IMR-90 (cell line): ENCODE results near the gene CWC27. TPM values are rescaled to one million over a fixed set of nuclear protein-coding genes. Genes with fewer than 3 reads are reported as not detected.

Experiments used
- ATAC-seq: fragments of 200-7000 bp; cut with Tn5 transposase; 2 replicates; pipeline ENCODE4 v1.9.1; 2020; ENCODE audit warnings: low read depth, mild to moderate bottlenecking, moderate library complexity
- BruUV-seq: library from RNA; stranded (reverse); fragments of 400-500 nt; replicated peaks from 2 replicates; lab custom pipeline; 2021; lab: Mats Ljungman, UMichigan
- CTCF ChIA-PET: fragments of 300-600 bp; formaldehyde crosslinking; extraction: SDS; loops from one replicate; lab custom pipeline; 2021; ENCODE audit warnings: antibody characterized with exemption; lab: Yijun Ruan, JAX
- POLR2A ChIA-PET: fragments of 300-600 bp; sonication (Branson Sonifier 250); formaldehyde crosslinking; loops from one replicate; lab custom pipeline; 2022; ENCODE audit warnings: antibody characterized with exemption; ENCODE audit not compliant: unreplicated experiment; lab: Charles Lee
- DNase-seq: peaks from one replicate; pipeline ENCODE4 v3.0.0; 2013
- H2AFZ ChIP-seq: replicated peaks from 2 replicates; pipeline ENCODE3; 2013; ENCODE audit warnings: low read length, mild to moderate bottlenecking; ENCODE audit not compliant: poor library complexity
- H2AK5ac ChIP-seq: 2 replicates; pipeline ENCODE4 v1.6.1; 2013; ENCODE audit warnings: low read depth, low read length, inconsistent platforms
- H2AK9ac ChIP-seq: replicated peaks from 2 replicates; pipeline ENCODE3; 2013; ENCODE audit warnings: mild to moderate bottlenecking, low read depth, low read length, moderate library complexity; ENCODE audit not compliant: poor library complexity
- H2BK120ac ChIP-seq: 2 replicates; pipeline ENCODE4 v1.6.1; 2013; ENCODE audit warnings: low read depth, low read length, inconsistent platforms
- H2BK15ac ChIP-seq: 3 replicates; pipeline ENCODE4 v1.6.1; 2013; ENCODE audit warnings: low read depth, low read length, inconsistent platforms
- H2BK20ac ChIP-seq: 2 replicates; pipeline ENCODE4 v1.6.1; 2013; ENCODE audit warnings: low read depth, mild to moderate bottlenecking, inconsistent platforms, low read length, moderate library complexity
- H2BK5ac ChIP-seq: 2 replicates; pipeline ENCODE4 v1.6.1; 2013; ENCODE audit warnings: mild to moderate bottlenecking, low read depth, low read length, inconsistent platforms; ENCODE audit not compliant: poor library complexity, severe bottlenecking
- H3K14ac ChIP-seq: replicated peaks from 2 replicates; pipeline ENCODE4 v1.6.1; 2013; ENCODE audit warnings: low read depth, low read length, inconsistent platforms
- H3K18ac ChIP-seq: 2 replicates; pipeline ENCODE4 v1.6.1; 2013; ENCODE audit warnings: low read depth, low read length, control low read depth
- H3K23ac ChIP-seq: 2 replicates; pipeline ENCODE4 v1.6.1; 2013; ENCODE audit warnings: low read depth, low read length, inconsistent platforms
- H3K27ac ChIP-seq: 2 replicates; pipeline ENCODE4 v1.5.1; 2013; ENCODE audit warnings: mild to moderate bottlenecking, control low read depth, low read length; ENCODE audit not compliant: insufficient read depth
- H3K27me3 ChIP-seq: 2 replicates; pipeline ENCODE4 v1.6.1; 2013; ENCODE audit warnings: low read length; ENCODE audit not compliant: control insufficient read depth, insufficient read depth
- H3K36me3 ChIP-seq: 2 replicates; pipeline ENCODE4 v1.6.1; 2013; ENCODE audit warnings: low read length, mixed read lengths; ENCODE audit not compliant: control insufficient read depth, insufficient read depth
- H3K4ac ChIP-seq: 2 replicates; pipeline ENCODE4 v1.6.1; 2013; ENCODE audit warnings: low read depth, low read length, inconsistent platforms
- H3K4me1 ChIP-seq: 2 replicates; pipeline ENCODE4 v1.6.1; 2013; ENCODE audit warnings: low read length, mixed read lengths; ENCODE audit not compliant: control insufficient read depth, insufficient read depth
- H3K4me2 ChIP-seq: 2 replicates; pipeline ENCODE4 v1.6.1; 2013; ENCODE audit warnings: low read depth, mild to moderate bottlenecking, control low read depth, low read length, moderate library complexity
- H3K4me3 ChIP-seq: 2 replicates; pipeline ENCODE4 v1.5.1; 2013; ENCODE audit warnings: low read depth, mild to moderate bottlenecking, control low read depth, low read length, moderate library complexity; ENCODE audit not compliant: insufficient read depth
- H3K56ac ChIP-seq: 2 replicates; pipeline ENCODE4 v1.6.1; 2013; ENCODE audit warnings: low read length, inconsistent platforms; ENCODE audit not compliant: insufficient read depth; ENCODE audit errors: extremely low read depth
- H3K79me1 ChIP-seq, 2 experiments: 2 replicates each; pipeline ENCODE4 v1.6.1; 2013; ENCODE audit warnings: low read length in 2 of 2, inconsistent platforms in 1 of 2, low read depth in 1 of 2
- H3K9ac ChIP-seq: 2 replicates; pipeline ENCODE4 v1.6.1; 2013; ENCODE audit warnings: low read depth, low read length, control low read depth
- H3K9me1 ChIP-seq: 2 replicates; pipeline ENCODE4 v1.6.1; 2013; ENCODE audit warnings: low read length, inconsistent platforms; ENCODE audit not compliant: insufficient read depth
- H3K9me3 ChIP-seq: 2 replicates; pipeline ENCODE4 v1.6.1; 2013; ENCODE audit warnings: low read length; ENCODE audit not compliant: control insufficient read depth, insufficient read depth
- H4K20me1 ChIP-seq: 2 replicates; pipeline ENCODE4 v1.6.1; 2013; ENCODE audit warnings: low read length, inconsistent platforms; ENCODE audit not compliant: insufficient read depth
- H4K5ac ChIP-seq: 2 replicates; pipeline ENCODE4 v1.6.1; 2013; ENCODE audit warnings: mild to moderate bottlenecking, low read depth, low read length, control low read depth
- H4K8ac ChIP-seq, 2 experiments: 2 replicates each; pipeline ENCODE4 v1.6.1; 2013; ENCODE audit warnings: low read depth in 2 of 2, low read length in 2 of 2, control low read depth in 1 of 2, inconsistent platforms in 1 of 2
- H4K91ac ChIP-seq: 2 replicates; pipeline ENCODE4 v1.6.1; 2013; ENCODE audit warnings: low read depth, low read length, inconsistent platforms; ENCODE audit not compliant: insufficient read depth
- BHLHE40 ChIP-seq: fragments of 150-350 bp; IDR thresholded peaks from 2 replicates; pipeline ENCODE4 v1.6.1; 2016; ENCODE audit warnings: mild to moderate bottlenecking, low read depth, low read length
- CEBPB ChIP-seq: IDR thresholded peaks from 2 replicates; pipeline ENCODE4 v1.6.1; 2012; ENCODE audit warnings: low read depth, low read length, improper control_type of control experiment
- CHD1 ChIP-seq: IDR thresholded peaks from 2 replicates; pipeline ENCODE4 v1.6.1; 2012; ENCODE audit warnings: low read depth, low read length, improper control_type of control experiment
- CTCF ChIP-seq: conservative IDR thresholded peaks from 2 replicates; pipeline ENCODE4 v1.5.1; 2012; ENCODE audit warnings: mild to moderate bottlenecking, low read depth, low read length, improper control_type of control experiment
- ELK1 ChIP-seq: fragments of 150-350 bp; IDR thresholded peaks from 2 replicates; pipeline ENCODE4 v1.6.1; 2016; ENCODE audit warnings: low read depth, mild to moderate bottlenecking, low read length, moderate library complexity, borderline replicate concordance
- FOS ChIP-seq: fragments of 150-350 bp; IDR thresholded peaks from 2 replicates; pipeline ENCODE4 v1.6.1; 2016; ENCODE audit warnings: low read depth, low read length
- MAFK ChIP-seq: IDR thresholded peaks from 2 replicates; pipeline ENCODE4 v1.6.1; 2012; ENCODE audit warnings: low read depth, low read length, improper control_type of control experiment
- MAZ ChIP-seq: IDR thresholded peaks from 2 replicates; pipeline ENCODE4 v1.6.1; 2012; ENCODE audit warnings: low read depth, mild to moderate bottlenecking, low read length, improper control_type of control experiment, moderate library complexity, borderline replicate concordance
- MXI1 ChIP-seq: IDR thresholded peaks from 2 replicates; pipeline ENCODE4 v1.6.1; 2012; ENCODE audit warnings: low read depth, mild to moderate bottlenecking, low read length, moderate library complexity, borderline replicate concordance
- NFE2L2 ChIP-seq: fragments of 150-350 bp; IDR thresholded peaks from 2 replicates; pipeline ENCODE4 v1.6.1; 2016; ENCODE audit warnings: low read depth, mild to moderate bottlenecking, low read length
- POLR2A ChIP-seq: IDR thresholded peaks from 2 replicates; pipeline ENCODE4 v1.6.1; 2012; ENCODE audit warnings: mild to moderate bottlenecking, low read depth, low read length
- RAD21 ChIP-seq: IDR thresholded peaks from 2 replicates; pipeline ENCODE4 v1.6.1; 2012; ENCODE audit warnings: low read length, improper control_type of control experiment
- RCOR1 ChIP-seq: IDR thresholded peaks from 2 replicates; pipeline ENCODE4 v1.6.1; 2012; ENCODE audit warnings: mild to moderate bottlenecking, low read length, improper control_type of control experiment; ENCODE audit not compliant: insufficient replicate concordance
- RFX5 ChIP-seq: IDR thresholded peaks from 2 replicates; pipeline ENCODE4 v1.8.0; 2012; ENCODE audit warnings: low read depth, mild to moderate bottlenecking, low read length, moderate library complexity
- SMC3 ChIP-seq: fragments of 150-350 bp; IDR thresholded peaks from 2 replicates; pipeline ENCODE4 v1.6.1; 2016; ENCODE audit warnings: low read depth, mild to moderate bottlenecking, antibody characterized with exemption, low read length, moderate library complexity
- USF2 ChIP-seq: fragments of 150-350 bp; IDR thresholded peaks from 2 replicates; pipeline ENCODE4 v1.6.1; 2017; ENCODE audit warnings: mild to moderate bottlenecking, antibody characterized with exemption, low read length, low read depth
- WGBS, 2 experiments: methylation state at CpG; one replicate each; pipeline versions ENCODE4 v1.1.5 to v1.1.7; 2013; ENCODE audit warnings: missing lambda C conversion rate in 2 of 2; ENCODE audit not compliant: insufficient read length in 1 of 2; ENCODE audit errors: extremely low coverage in 2 of 2; 5-methylcytosine and 5-hydroxymethylcytosine counted together
- dilution Hi-C: fragments of 300-500 bp; cut with HindIII; formaldehyde crosslinking; loops from one replicate; pipeline ENCODE4 v1.14.3; 2018; ENCODE audit warnings: low sequenced_read_pairs; ENCODE audit not compliant: unreplicated experiment
- in situ Hi-C: fragments of 300-500 bp; cut with MboI; formaldehyde crosslinking; loops from 3 replicates; pipeline ENCODE4 v1.14.3; 2019; ENCODE audit warnings: low sequenced_read_pairs, inconsistent platforms, mixed read lengths
- intact Hi-C: fragments of 100-400 bp; cut with micrococcal nuclease; formaldehyde crosslinking; loops from 2 replicates; pipeline ENCODE4 v1.10.0; 2022
- polyA plus RNA-seq, 3 experiments: library from polyadenylated mRNA; depleted of rRNA; stranded (reverse); fragments of >200 nt; gene quantifications; 2 replicates each; pipeline ENCODE4 v1.2.3, GENCODE V29; 2012; ENCODE audit warnings: low replicate concordance in 1 of 3
- total RNA-seq: library from RNA; depleted of rRNA; stranded (reverse); fragments of >200 nt; gene quantifications from 2 replicates; pipeline ENCODE4 v1.2.3, GENCODE V29; 2012

The CWC27 gene
- total and polyA plus RNA-seq, 2 of the 4 experiments (the other 2 are of a cell fraction) = 13.3 to 17.1 TPM

GRCh38 chr5:64749385-64749784 lies 19.3 kb upstream of the CWC27 start:
- Histone ChIP-seq H3K27ac (no peak overlapping the region), H3K14ac (no peak overlapping the region), H3K18ac (no peak overlapping the region), H3K9me3 (no peaks in the 10 kb centered on the region), H3K79me1 (peaks cover 11 to 24% of the 10 kb centered on the region in 2 experiments), H3K9me1 (no peaks in the 10 kb centered on the region), H4K20me1 (no peaks in the 10 kb centered on the region), H3K4ac (no peak overlapping the region), H2AFZ (no peak overlapping the region), H4K5ac (no peak overlapping the region), H3K4me3 (no peak overlapping the region), H3K56ac (no peak overlapping the region), H2AK9ac (no peak overlapping the region), H3K4me2 (no peak overlapping the region), H3K23ac (no peak overlapping the region), H3K9ac (no peak overlapping the region), H2BK15ac (no peak overlapping the region), H2AK5ac (no peak overlapping the region), H4K91ac (no peak overlapping the region), H3K4me1 (no peaks in the 10 kb centered on the region), H4K8ac (no peak overlapping the region), H2BK20ac (no peak overlapping the region), H3K27me3 (no peaks in the 10 kb centered on the region), H2BK120ac (no peak overlapping the region), H2BK5ac (no peak overlapping the region), H3K36me3 (peaks cover 4% of the 10 kb centered on the region)
- in situ Hi-C loops (no loop called here), dilution Hi-C loops (no loop called here), intact Hi-C loops (no loop called here)
- no peak for TF ChIP-seq CTCF
- TF ChIP-seq RAD21 = no peak
- TF ChIP-seq CEBPB = no peak
- no peak for TF ChIP-seq MAFK
- TF ChIP-seq POLR2A = no peak
- TF ChIP-seq NFE2L2 = no peak
- no peak for TF ChIP-seq BHLHE40
- TF ChIP-seq RCOR1 = no peak
- TF ChIP-seq ELK1 = no peak
- TF ChIP-seq SMC3 = no peak
- TF ChIP-seq CHD1 = no peak
- TF ChIP-seq MXI1 = no peak
- no peak for TF ChIP-seq USF2
- no peak for TF ChIP-seq MAZ
- no peak for TF ChIP-seq FOS
- no peak for TF ChIP-seq RFX5
- ATAC-seq = no peak
- WGBS, 2 experiments = no CpG with 5 or more reads among the region's 4 CpGs
- no peak for DNase-seq
- BruUV-seq = no TSS peak
- ChIA-PET POLR2A (no interaction called here), CTCF (interaction anchor here (1.8 kb wide), 1 partner anchor 10 kb away, joined by 8 read pairs; no protein-coding TSS in a partner anchor)
